Coronary artery (tissue), 2 donors: Measurements from ENCODE around the gene OST4.

ENCODE experiments used
- DNase-seq: peaks from one replicate; pipeline ENCODE4 v3.0.0-alpha.2; 2017; ENCODE audit warnings: low spot score
- H3K27ac ChIP-seq, 2 donors: fragments of 200-600 bp; sonication (generic); one replicate each; pipeline ENCODE4 v1.5.1; 2016 to 2019
- H3K4me3 ChIP-seq: fragments of 200-600 bp; sonication (generic); 2 replicates; pipeline ENCODE4 v1.5.1; 2016; ENCODE audit warnings: mild to moderate bottlenecking, moderate library complexity
- TF ChIP-seq, protein P1 (sequence below): fragments of 200-600 bp; sonication (generic); IDR thresholded peaks from one replicate; pipeline ENCODE4 v1.5.1; 2019; ENCODE audit warnings: antibody characterized with exemption

Gene OST4

DNA sequence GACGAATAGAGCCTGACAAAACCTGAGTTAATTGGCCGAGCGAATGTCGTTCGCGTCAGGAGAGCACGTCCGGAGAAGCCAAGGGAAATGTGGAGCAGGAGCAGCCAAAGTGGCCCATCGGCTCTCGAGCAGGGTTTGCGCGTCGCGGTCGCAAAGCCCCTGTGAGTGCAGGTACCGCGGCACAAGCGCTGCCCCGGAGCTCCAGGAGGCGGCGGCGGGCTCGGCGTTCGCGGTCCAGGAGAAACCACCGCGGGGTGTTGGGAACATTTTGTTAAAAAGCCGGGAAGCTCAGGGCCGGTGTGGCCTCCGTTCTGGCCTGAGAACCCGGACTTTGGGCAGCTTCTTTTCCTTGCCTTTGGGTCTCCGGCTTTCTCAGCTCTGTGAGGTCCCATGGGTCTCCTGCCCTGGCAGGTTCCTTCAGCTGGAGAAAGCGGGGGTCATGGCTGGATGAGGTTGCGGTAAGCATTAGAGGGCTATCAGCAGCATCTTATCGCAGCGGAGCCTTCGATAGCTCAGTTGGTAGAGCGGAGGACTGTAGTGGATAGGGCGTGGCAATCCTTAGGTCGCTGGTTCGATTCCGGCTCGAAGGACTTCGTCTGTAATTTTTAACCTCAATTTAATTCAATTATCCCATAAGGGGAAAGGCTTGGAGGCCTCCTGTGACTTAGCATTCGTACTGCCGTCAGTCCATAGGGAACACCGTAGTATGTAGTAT, 21.0 kb downstream of the OST4 start:
- H3K4me3 ChIP-seq, result peak overlapping the region; percentile 92
- DNase-seq, result peak; percentile 93
- TF ChIP-seq, protein P1, sequence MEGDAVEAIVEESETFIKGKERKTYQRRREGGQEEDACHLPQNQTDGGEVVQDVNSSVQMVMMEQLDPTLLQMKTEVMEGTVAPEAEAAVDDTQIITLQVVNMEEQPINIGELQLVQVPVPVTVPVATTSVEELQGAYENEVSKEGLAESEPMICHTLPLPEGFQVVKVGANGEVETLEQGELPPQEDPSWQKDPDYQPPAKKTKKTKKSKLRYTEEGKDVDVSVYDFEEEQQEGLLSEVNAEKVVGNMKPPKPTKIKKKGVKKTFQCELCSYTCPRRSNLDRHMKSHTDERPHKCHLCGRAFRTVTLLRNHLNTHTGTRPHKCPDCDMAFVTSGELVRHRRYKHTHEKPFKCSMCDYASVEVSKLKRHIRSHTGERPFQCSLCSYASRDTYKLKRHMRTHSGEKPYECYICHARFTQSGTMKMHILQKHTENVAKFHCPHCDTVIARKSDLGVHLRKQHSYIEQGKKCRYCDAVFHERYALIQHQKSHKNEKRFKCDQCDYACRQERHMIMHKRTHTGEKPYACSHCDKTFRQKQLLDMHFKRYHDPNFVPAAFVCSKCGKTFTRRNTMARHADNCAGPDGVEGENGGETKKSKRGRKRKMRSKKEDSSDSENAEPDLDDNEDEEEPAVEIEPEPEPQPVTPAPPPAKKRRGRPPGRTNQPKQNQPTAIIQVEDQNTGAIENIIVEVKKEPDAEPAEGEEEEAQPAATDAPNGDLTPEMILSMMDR, result peak; percentile 14
- H3K27ac ChIP-seq, result peak overlapping the region; percentile 87 to 98

GRCh38 chr2:27049422-27050280, 21.8 kb downstream of the OST4 start:
- DNase-seq, result peak; percentile 79
- Histone ChIP-seq H3K4me3 (peak overlapping the region; percentile 92), H3K27ac (peak overlapping the region; percentile 87 to 98)
- TF ChIP-seq, protein P1, result no peak

DNA sequence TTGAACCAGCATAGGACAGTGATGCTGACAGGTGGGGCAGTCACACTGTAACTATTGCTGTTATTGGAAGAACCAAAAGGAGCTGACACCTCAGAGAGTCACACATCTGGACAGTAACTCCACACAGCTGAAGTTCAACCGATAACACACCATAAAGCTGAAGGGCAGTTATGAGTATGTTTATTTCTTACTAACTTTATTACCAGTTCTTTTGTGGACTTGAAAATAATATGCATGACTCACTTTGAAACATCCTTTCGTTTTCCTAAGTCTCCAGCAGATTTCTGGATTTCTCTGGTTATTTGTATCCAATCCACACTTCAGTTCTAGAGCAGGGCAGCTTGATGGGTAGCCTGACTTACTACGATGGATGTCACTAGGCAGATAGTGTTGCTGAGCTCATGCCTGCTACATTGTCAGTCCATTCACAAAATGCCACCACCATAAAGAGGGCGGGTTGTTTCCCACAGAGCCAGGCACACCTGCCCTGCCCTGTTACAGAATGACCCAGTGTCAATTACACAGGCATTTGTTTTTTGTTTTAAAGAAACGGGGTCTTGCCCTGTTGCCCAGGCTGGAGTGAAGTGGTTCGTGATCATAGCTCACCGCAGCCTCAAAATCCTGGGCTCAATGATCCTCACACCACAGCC, 28.3 kb downstream of the OST4 start:
- TF ChIP-seq, protein P1, result no peak
- H3K27ac ChIP-seq, result no peak overlapping the region
- H3K4me3 ChIP-seq, result no peak overlapping the region
- no peak for DNase-seq

GRCh38 chr2:27042159-27042661, 29.2 kb downstream of the OST4 start:
- TF ChIP-seq, protein P1, result no peak
- H3K4me3 ChIP-seq, result no peak overlapping the region
- DNase-seq, result no peak
- H3K27ac ChIP-seq, result peak overlapping the region in 1 of 2 donors; percentile 35

- peak overlapping the region in 1 of 2 donors; percentile 35 for H3K27ac ChIP-seq
- H3K4me3 ChIP-seq, result no peak overlapping the region
- no peak for DNase-seq
- TF ChIP-seq, protein P1, result no peak
Observed at GRCh38 chr2:27041752-27042151, 29.7 kb downstream of the OST4 start.

GRCh38 chr2:27040282-27040681, 31.2 kb downstream of the OST4 start:
- Histone ChIP-seq H3K27ac (no peak overlapping the region), H3K4me3 (no peak overlapping the region)
- TF ChIP-seq, protein P1, result no peak
- no peak for DNase-seq
